Gastrocnemius medialis (tissue), 4 donors: Measurements from ENCODE around the gene NKIRAS2.

Experiments
- CTCF ChIP-seq, 5 experiments: fragments of 450-650 bp in 3 of 5; fragments of 200-600 bp in 2 of 5; sonication (generic) in 2 of 5; IDR thresholded peaks in 4 of 5; conservative IDR thresholded peaks in 1 of 5; 1 replicate in 4 of 5; 2 replicates in 1 of 5; pipeline ENCODE4 v1.5.1; 2016 to 2019; ENCODE audit warnings: antibody characterized with exemption in 5 of 5, mild to moderate bottlenecking in 3 of 5, moderate library complexity in 3 of 5
- POLR2A ChIP-seq, 2 donors: fragments of 450-650 bp; IDR thresholded peaks; one replicate each; pipeline ENCODE4 v1.6.1; 2017; ENCODE audit warnings: antibody characterized with exemption in 2 of 2, mild to moderate bottlenecking in 2 of 2, moderate library complexity in 2 of 2

- no peak for TF ChIP-seq POLR2A (IDR thresholded peaks at IDR 0.05)
- no peak for TF ChIP-seq CTCF (IDR thresholded peaks at IDR 0.05 in 4 of 5, conservative IDR thresholded peaks at IDR 0.05 in 1 of 5)
These were observed 17.0 kb upstream of the NKIRAS2 start for GRCh38 chr17:42002792-42003301.
